VCaP (cell line): Measurements from ENCODE around the gene PLCG1.
"Not testable (repeated sequence)": the region's sequence is repeated elsewhere in the genome, so short reads cannot be mapped to it uniquely, and the experiment has no call there.

ENCODE experiments used
- H3K27ac ChIP-seq: fragments of 450-650 bp; 2 replicates; pipeline ENCODE4 v1.5.1; 2017
- CTCF ChIP-seq: fragments of 450-650 bp; conservative IDR thresholded peaks from 2 replicates; pipeline ENCODE4 v1.5.1; 2017; ENCODE audit warnings: mild to moderate bottlenecking, moderate library complexity

Gene PLCG1

DNA sequence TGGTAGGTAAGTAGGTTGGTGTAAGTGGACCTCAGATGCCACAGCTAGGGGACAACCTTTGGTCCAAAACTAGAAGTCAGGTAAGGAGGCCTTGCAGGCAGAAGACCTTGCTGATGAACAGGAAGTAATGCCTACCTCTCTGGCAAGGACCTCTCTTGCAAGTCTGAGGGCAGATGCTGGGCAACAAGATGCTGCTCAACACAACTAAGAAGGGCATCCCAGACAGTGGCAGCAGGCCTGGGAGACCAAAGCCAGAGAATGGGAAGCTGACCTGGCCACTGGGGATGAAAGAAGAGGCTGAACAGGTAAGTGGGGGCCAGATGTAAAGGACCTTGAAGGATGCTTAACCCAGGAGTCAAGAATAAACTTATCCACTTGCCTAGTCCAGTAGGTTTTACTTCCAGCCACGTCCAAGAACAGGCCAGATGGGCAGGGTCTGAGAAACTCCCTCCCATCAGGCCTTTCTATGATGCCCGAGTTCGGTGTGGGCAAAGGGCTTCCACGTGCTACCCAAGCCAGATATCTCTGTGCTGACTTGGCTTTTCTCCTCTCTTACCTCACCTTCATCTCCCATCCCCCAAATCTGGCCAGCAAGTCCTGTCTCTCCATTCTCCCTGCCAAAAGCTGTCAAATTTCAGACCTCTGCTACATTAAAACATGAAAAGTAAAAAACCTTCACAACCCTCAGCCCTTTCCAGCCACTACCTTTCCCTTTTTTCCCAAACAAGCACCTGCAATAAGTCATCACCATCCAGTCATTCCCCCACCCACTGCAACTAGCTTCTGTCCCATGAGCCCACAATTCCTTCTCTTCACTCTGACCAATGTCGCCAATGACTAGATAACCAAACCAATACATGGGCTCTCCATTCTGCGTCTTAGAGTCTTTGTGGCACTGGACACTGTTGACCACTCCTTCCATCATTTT lies 11.5 kb upstream of the PLCG1 start:
- no peak for TF ChIP-seq CTCF
- H3K27ac ChIP-seq = no peak overlapping the region

DNA sequence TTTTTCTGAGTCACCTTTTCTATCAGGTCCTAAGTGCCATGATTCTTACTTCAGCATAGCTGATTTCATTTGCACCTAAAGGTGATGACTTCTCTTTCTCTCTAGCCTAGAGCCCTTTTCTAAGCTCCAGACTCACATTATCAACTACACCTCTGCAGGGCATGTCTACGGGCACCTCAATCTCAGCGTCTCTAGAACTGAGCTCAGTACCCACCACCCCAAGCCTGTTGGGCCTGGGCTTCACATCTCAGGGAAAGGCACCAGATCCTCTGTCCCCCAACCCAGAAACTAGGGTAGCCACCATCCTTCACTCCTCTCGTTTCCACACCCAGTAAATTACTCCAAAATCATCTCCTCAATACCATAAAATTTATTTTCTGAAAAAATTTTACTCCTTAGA lies 10.6 kb upstream of the PLCG1 start:
- no peak for TF ChIP-seq CTCF

DNA sequence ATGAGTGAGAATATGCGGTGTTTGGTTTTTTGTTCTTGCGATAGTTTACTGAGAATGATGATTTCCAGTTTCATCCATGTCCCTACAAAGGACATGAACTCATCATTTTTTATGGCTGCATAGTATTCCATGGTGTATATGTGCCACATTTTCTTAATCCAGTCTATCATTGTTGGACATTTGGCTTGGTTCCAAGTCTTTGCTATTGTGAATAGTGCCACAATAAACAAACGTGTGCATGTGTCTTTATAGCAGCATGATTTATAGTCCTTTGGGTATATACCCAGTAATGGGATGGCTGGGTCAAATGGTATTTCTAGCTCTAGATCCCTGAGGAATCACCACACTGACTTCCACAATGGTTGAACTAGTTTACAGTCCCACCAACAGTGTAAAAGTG lies 9.0 kb upstream of the PLCG1 start:
- not testable (repeated sequence) for H3K27ac ChIP-seq

More for the DNA sequence above, 10.6 kb upstream of the PLCG1 start:
- H3K27ac ChIP-seq = no peak overlapping the region

GRCh38 chr20:41131594-41132387 lies 5.6 kb upstream of the PLCG1 start:
- no peak for TF ChIP-seq CTCF
- no peak overlapping the region for H3K27ac ChIP-seq

GRCh38 chr20:41132388-41132775 lies 5.0 kb upstream of the PLCG1 start:
- H3K27ac ChIP-seq = not testable (repeated sequence)

DNA sequence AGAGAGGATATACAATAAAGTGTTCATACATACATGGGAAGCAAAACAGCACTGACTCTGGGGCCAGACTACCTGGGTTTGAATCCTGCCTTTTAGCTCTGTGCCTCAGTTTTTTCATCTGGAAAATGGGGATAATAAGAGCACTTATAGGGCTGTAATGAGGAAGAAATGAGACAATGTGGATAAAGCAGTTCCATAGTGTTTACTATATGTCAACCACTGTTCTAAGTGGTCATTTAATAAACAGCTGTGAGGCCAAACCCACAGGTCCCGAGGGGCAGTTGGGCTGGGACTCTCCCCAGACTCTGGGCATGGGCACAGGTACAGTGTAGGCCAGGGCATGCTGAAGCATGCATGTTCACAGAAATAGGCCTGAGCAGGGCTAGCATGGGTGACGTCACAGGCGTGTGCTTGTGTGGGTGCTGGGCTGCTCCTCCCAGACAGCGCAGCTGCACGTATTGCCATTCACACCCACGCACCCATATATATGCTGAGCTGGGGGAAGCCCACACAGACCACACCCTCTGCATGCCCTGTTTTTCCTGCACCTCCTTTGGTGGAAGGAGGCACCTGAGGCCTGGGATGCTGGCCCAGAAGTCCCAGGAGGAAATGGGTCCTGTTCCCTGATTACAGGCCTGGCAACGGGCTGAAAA lies 3.5 kb upstream of the PLCG1 start:
- no peak for TF ChIP-seq CTCF

GRCh38 chr20:41134362-41135186 lies 2.8 kb upstream of the PLCG1 start:
- no peak for TF ChIP-seq CTCF

More for the DNA sequence above, 3.5 kb upstream of the PLCG1 start:
- H3K27ac ChIP-seq = no peak overlapping the region

More at GRCh38 chr20:41134362-41135186, 2.8 kb upstream of the PLCG1 start:
- H3K27ac ChIP-seq = no peak overlapping the region
